Fibroblast of villous mesenchyme (primary cell): ENCODE measurements around the gene GCN1. TPM values are rescaled to one million over a fixed set of nuclear protein-coding genes. Genes with fewer than 3 reads are reported as not detected.

ENCODE experiments used
- DNase-seq: peaks from one replicate; pipeline ENCODE4 v3.0.0-alpha.2; 2010; ENCODE audit warnings: low read depth
- H3K4me3 ChIP-seq: 2 replicates; pipeline ENCODE4 v1.5.1; 2011; ENCODE audit warnings: low read depth, mild to moderate bottlenecking, low read length
- total RNA-seq: library from RNA; depleted of rRNA; stranded (reverse); fragments of >200 nt; gene quantifications from 2 replicates; pipeline ENCODE4 v1.2.3, GENCODE V29; 2012
- TF ChIP-seq, protein P1 (sequence below): IDR thresholded peaks from 2 replicates; pipeline ENCODE4 v1.5.1; 2012; ENCODE audit warnings: low read depth, mild to moderate bottlenecking, low read length; ENCODE audit not compliant: insufficient read depth

The GCN1 gene
- total RNA-seq, 1 donor, result 210 TPM

GRCh38 chr12:120234643-120235368 lies 40.3 kb upstream of the GCN1 start:
- H3K4me3 ChIP-seq, result no peak overlapping the region
- peak; percentile 95 for DNase-seq
- TF ChIP-seq, protein P1, sequence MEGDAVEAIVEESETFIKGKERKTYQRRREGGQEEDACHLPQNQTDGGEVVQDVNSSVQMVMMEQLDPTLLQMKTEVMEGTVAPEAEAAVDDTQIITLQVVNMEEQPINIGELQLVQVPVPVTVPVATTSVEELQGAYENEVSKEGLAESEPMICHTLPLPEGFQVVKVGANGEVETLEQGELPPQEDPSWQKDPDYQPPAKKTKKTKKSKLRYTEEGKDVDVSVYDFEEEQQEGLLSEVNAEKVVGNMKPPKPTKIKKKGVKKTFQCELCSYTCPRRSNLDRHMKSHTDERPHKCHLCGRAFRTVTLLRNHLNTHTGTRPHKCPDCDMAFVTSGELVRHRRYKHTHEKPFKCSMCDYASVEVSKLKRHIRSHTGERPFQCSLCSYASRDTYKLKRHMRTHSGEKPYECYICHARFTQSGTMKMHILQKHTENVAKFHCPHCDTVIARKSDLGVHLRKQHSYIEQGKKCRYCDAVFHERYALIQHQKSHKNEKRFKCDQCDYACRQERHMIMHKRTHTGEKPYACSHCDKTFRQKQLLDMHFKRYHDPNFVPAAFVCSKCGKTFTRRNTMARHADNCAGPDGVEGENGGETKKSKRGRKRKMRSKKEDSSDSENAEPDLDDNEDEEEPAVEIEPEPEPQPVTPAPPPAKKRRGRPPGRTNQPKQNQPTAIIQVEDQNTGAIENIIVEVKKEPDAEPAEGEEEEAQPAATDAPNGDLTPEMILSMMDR, result peak; percentile 59

DNA sequence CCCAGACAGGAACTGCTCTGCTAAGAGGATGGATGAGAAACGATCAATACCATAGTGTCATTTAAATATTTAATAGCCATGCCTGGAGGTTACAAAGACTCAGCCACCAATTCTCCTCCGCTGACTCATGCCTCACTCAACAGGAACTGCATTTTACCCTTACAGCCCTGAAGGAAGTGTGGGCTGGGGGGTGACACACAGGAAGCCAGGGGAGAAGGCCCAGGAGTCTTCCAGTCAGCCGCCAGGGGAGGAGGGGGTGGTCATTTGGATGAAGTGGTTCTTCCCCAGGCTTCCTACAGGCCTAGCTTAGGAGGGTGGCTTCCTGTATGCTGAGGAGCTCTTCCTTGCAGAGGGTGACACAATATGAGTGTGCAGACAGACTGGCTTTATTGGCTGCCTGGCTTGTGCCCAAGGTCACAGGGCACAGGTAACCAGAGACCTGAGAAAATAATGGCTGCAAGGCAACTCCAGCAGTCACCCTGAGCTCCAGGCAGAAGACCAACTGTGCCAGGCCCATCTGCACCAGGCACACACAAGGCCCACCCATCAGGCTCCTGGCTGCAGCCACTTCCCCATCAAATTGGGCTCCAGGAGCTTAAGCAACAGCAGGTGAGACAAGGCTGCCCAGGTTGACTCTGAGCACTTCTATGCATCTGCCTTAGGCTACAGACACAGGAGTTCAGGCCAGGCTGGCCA lies 36.9 kb upstream of the GCN1 start:
- TF ChIP-seq, protein P1, result peak; percentile 30
- H3K4me3 ChIP-seq, result peak overlapping the region; percentile 28
- peak; percentile 87 for DNase-seq

DNA sequence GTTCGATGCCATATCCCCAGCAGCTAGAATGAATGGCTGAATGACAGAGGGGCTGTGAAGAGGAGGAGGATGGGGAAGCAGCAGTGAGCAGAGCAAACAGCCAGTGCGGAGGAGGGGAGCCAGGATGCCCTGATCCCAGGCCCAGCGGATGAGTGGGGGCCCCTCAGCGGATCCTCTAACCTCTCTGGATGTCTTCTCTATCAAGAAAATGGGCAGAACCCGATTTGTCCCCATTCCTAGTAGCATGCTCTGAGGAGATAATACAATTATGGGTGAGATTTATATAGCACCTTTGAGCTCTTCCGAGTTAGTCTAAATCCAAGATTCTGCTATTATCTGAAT lies 36.4 kb upstream of the GCN1 start:
- peak overlapping the region; percentile 28 for H3K4me3 ChIP-seq

DNA sequence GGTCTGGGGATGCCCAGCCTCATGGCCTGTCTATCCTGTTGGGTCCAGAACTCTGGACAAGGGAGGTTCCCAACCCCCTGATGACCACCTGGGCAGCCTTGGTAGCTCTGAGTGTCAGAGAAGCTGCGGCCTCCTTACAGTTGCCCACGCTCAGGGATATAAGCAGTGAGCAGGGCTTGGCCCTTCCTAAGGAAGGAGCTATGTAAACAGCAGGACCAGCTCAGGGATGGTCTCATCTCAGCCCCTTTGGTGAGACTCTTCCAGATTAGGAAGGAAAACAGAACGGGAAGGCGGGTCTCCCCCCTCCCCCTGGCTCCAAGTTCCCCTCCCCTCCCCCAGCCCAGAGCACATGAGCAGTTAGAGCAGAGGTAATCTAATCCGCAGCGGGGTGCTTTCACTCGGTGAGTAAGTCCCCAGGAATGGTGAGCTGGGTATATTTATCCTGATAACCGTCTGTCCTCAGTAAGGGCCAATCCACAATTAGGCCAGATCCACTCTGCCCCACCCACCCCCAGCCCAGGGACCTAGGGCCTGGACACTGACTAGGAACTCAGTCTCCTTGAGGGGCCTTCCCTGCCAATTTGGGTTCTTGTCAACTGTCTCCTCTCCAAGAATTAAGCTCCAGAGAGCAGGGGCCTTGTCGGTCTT lies 35.9 kb upstream of the GCN1 start:
- DNase-seq, result peak; percentile 98
- H3K4me3 ChIP-seq, result peak overlapping the region; percentile 28
- TF ChIP-seq, protein P1, result no peak

More for the DNA sequence above, 36.4 kb upstream of the GCN1 start:
- no peak for DNase-seq
- TF ChIP-seq, protein P1, result no peak

- DNase-seq, result peak; percentile 84
- TF ChIP-seq, protein P1, result no peak
- H3K4me3 ChIP-seq, result peak overlapping the region; percentile 2
These were observed 35.2 kb upstream of the GCN1 start for GRCh38 chr12:120229487-120230325.

DNA sequence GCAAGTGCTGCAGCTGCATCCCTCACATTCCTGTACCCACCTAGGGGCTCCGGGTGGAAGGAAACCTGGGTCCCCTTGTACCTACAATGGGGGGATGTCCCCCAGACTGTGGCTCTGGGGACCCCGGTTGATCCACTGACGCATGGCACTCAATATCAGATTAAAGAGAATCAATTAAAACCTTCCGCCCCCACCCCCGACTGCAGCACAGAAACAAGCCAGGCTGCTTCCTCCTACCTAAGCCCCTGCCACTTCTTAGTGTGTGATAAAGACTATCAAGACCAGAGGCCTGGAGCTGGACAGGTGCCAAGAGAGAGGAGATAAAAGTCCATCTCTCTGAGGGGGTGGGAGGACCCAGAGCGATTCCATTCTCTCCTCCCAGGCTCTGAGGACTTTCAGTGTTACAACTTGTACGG lies 34.6 kb upstream of the GCN1 start:
- TF ChIP-seq, protein P1, result no peak
- DNase-seq, result peak; percentile 62
- no peak overlapping the region for H3K4me3 ChIP-seq
